H1 (cell line): Measurements from ENCODE around the gene SMARCA4.

Experiments
- POLR2A ChIP-seq, 2 experiments: IDR thresholded peaks; 1 replicate in 1 of 2; 2 replicates in 1 of 2; pipeline ENCODE4 v1.6.1; 2011; ENCODE audit warnings: low read depth in 2 of 2, low read length in 2 of 2, mild to moderate bottlenecking in 2 of 2; ENCODE audit errors: control extremely low read depth in 1 of 2
- POLR2AphosphoS5 ChIP-seq: IDR thresholded peaks from 2 replicates; pipeline ENCODE4 v1.6.1; 2011; ENCODE audit warnings: low read depth, low read length
- TF ChIP-seq, protein P1 (sequence below), 3 experiments: IDR thresholded peaks; 1 replicate in 2 of 3; 2 replicates in 1 of 3; pipeline versions ENCODE4 v1.5.1 to v1.6.1; 2011; ENCODE audit warnings: low read length in 3 of 3, mild to moderate bottlenecking in 3 of 3, inconsistent platforms in 2 of 3, low read depth in 1 of 3, moderate library complexity in 1 of 3; ENCODE audit not compliant: insufficient read depth in 1 of 3; ENCODE audit errors: control extremely low read depth in 1 of 3
- TF ChIP-seq, protein P2 (sequence below): IDR thresholded peaks from 2 replicates; pipeline ENCODE4 v1.6.1; 2011; ENCODE audit warnings: low read length, improper control_type of control experiment

DNA sequence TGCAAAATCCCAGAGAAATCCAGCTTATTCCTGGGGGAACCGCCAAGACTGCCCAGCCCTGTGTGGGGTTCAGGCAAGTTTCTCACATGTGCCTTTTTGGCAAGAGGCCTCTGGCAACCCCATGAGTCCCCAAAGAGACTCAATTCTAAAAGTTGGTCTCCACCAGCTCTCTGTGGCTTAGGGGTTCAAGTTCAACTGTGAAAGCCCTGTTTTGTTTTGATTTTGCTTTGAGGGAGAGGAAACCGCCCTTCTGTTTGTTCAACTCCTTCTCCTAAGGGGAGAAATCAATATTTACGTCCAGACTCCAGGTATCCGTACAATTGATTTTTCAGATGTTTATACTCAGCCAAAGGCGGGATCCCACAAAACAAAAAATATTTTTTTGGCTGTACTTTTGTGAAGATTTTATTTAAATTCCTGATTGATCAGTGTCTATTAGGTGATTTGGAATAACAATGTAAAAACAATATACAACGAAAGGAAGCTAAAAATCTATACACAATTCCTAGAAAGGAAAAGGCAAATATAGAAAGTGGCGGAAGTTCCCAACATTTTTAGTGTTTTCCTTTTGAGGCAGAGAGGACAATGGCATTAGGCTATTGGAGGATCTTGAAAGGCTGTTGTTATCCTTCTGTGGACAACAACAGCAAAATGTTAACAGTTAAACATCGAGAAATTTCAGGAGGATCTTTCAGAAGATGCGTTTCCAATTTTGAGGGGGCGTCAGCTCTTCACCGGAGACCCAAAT lies 127.8 kb downstream of the SMARCA4 start:
- TF ChIP-seq POLR2A (IDR thresholded peaks at IDR 0.05; ENCODE audit: control extremely low read depth in 1 of 2, low read depth in 2 of 2, low read length in 2 of 2) (no peak), POLR2AphosphoS5 (no peak)
- TF ChIP-seq, protein P1, sequence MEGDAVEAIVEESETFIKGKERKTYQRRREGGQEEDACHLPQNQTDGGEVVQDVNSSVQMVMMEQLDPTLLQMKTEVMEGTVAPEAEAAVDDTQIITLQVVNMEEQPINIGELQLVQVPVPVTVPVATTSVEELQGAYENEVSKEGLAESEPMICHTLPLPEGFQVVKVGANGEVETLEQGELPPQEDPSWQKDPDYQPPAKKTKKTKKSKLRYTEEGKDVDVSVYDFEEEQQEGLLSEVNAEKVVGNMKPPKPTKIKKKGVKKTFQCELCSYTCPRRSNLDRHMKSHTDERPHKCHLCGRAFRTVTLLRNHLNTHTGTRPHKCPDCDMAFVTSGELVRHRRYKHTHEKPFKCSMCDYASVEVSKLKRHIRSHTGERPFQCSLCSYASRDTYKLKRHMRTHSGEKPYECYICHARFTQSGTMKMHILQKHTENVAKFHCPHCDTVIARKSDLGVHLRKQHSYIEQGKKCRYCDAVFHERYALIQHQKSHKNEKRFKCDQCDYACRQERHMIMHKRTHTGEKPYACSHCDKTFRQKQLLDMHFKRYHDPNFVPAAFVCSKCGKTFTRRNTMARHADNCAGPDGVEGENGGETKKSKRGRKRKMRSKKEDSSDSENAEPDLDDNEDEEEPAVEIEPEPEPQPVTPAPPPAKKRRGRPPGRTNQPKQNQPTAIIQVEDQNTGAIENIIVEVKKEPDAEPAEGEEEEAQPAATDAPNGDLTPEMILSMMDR (IDR thresholded peaks at IDR 0.05; ENCODE audit: control extremely low read depth in 1 of 3, insufficient read depth in 1 of 3, low read depth in 1 of 3, low read length in 3 of 3), result no peak
- TF ChIP-seq, protein P2, sequence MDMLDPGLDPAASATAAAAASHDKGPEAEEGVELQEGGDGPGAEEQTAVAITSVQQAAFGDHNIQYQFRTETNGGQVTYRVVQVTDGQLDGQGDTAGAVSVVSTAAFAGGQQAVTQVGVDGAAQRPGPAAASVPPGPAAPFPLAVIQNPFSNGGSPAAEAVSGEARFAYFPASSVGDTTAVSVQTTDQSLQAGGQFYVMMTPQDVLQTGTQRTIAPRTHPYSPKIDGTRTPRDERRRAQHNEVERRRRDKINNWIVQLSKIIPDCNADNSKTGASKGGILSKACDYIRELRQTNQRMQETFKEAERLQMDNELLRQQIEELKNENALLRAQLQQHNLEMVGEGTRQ, result no peak
